Measurements from ENCODE around the gene B9D1. TPM values are rescaled to one million over a fixed set of nuclear protein-coding genes. Genes with fewer than 3 reads are reported as not detected.

B9D1 gene
- total RNA-seq, 2 experiments from 2014 or later = 7.2 to 7.6 TPM

GRCh38 chr17:19369846-19370492 is 7.4 kb upstream of the B9D1 start:
- H3K9me3 Mint-ChIP-seq = no peaks in the 10 kb centered on the region
- no peaks in the 10 kb centered on the region for H3K36me3 Mint-ChIP-seq
- no peaks in the 10 kb centered on the region for H3K27me3 Mint-ChIP-seq
- POLR2A ChIA-PET = no interaction called here
- peak overlapping the region; percentile 55 for H3K27ac Mint-ChIP-seq
- peaks cover 37% of the 10 kb centered on the region for H3K4me1 Mint-ChIP-seq (ENCODE audit: low read depth)
- CTCF ChIA-PET = interaction anchor here (0.7 to 1.5 kb wide), 2 partner anchors 77 to 407 kb away, joined by 3 read pairs; no protein-coding TSS in a partner anchor
- H3K4me3 Mint-ChIP-seq = no peak overlapping the region
- intact Hi-C loops (cut with micrococcal nuclease) = no loop called here
- peak; percentile 43 for DNase-seq

- ChIA-PET POLR2A (no interaction called here), CTCF (interaction anchor here (1.5 kb wide), 1 partner anchor 77 kb away, joined by 3 read pairs; no protein-coding TSS in a partner anchor)
- Mint-ChIP-seq H3K27ac (no peak overlapping the region), H3K4me1 (ENCODE audit: low read depth) (peaks cover 37% of the 10 kb centered on the region), H3K27me3 (no peaks in the 10 kb centered on the region), H3K4me3 (no peak overlapping the region), H3K9me3 (no peaks in the 10 kb centered on the region), H3K36me3 (no peaks in the 10 kb centered on the region)
- DNase-seq = no peak
- intact Hi-C loops (cut with micrococcal nuclease) = no loop called here
Observed at GRCh38 chr17:19369107-19369778, 6.7 kb upstream of the B9D1 start.

- no peak for DNase-seq
- intact Hi-C loops (cut with micrococcal nuclease) = no loop called here
Observed at GRCh38 chr17:19368229-19368628, 5.7 kb upstream of the B9D1 start.

GRCh38 chr17:19366637-19366972 is 4.1 kb upstream of the B9D1 start:
- Mint-ChIP-seq H3K9me3 (no peaks in the 10 kb centered on the region), H3K27ac (no peak overlapping the region), H3K36me3 (no peaks in the 10 kb centered on the region), H3K4me3 (no peak overlapping the region), H3K27me3 (no peaks in the 10 kb centered on the region), H3K4me1 (ENCODE audit: low read depth) (peaks cover 31% of the 10 kb centered on the region)
- POLR2A ChIA-PET = no interaction called here
- DNase-seq = no peak
- CTCF ChIA-PET = interaction anchor here (4.9 kb wide), 1 partner anchor 12 kb away, joined by 82 read pairs; the partner anchor contains the start of gene MAPK7
- intact Hi-C loops (cut with micrococcal nuclease) = no loop called here

More at GRCh38 chr17:19368229-19368628, 5.7 kb upstream of the B9D1 start:
- Mint-ChIP-seq H3K4me1 (ENCODE audit: low read depth) (peaks cover 37% of the 10 kb centered on the region), H3K36me3 (no peaks in the 10 kb centered on the region), H3K27me3 (no peaks in the 10 kb centered on the region), H3K4me3 (no peak overlapping the region), H3K27ac (no peak overlapping the region), H3K9me3 (no peaks in the 10 kb centered on the region)
- POLR2A ChIA-PET = no interaction called here
- CTCF ChIA-PET = no interaction called here

DNA sequence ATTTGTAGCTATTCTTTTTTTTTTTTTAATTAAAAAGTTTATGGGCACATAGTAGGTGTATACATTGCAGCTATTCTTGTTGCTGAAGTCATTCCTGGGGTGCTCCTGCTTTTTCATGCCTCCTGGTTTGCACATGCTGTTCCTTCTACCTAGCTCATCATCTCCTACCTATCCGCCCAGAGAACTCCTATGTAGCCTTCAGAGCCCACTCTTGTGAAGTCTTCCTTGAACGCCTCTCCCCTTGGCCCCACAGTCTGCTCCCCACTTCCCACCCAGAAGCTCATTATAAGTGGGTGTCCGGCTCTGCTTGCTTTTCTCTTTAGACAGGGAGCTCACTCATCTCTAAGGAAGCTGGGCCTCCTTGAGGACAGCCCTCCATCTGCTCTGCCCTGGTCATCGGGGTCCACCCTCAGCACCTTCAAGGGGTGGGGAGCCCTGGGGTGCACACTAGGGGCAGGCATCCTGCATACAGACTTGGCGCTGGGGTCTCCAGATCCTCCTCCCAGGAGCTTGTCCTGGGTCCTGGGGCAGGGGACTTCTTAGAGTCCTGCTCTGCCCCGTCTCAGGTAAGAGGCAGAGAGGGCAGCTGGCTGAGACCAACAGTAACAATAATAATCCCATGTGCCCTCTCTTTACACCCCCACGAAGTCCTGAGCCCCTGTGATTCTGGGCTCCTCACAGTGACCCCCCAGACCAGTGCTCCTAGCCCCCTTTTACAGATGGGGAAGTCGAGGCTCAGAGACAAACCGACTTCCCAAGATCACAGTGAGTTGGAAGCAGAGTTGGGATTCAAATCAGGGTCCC is 3.5 kb upstream of the B9D1 start:
- Mint-ChIP-seq H3K36me3 (no peaks in the 10 kb centered on the region), H3K4me1 (ENCODE audit: low read depth) (peaks cover 30% of the 10 kb centered on the region), H3K9me3 (no peaks in the 10 kb centered on the region), H3K4me3 (no peak overlapping the region), H3K27ac (no peak overlapping the region), H3K27me3 (no peaks in the 10 kb centered on the region)
- intact Hi-C loops (cut with micrococcal nuclease) = no loop called here
- ChIA-PET POLR2A (interaction anchor here (1.8 kb wide), 1 partner anchor 12 kb away, joined by 6 read pairs; the partner anchor contains the start of gene MAPK7), CTCF (interaction anchor here (1.9 to 5.9 kb wide), 3 partner anchors 12 to 397 kb away, joined by 11 to 164 read pairs (median 82); partner anchors contain the start of gene MAPK7)
- DNase-seq = no peak

GRCh38 chr17:19365499-19365817 is 2.9 kb upstream of the B9D1 start:
- intact Hi-C loops (cut with micrococcal nuclease) = no loop called here
- ChIA-PET POLR2A (interaction anchor here (1.8 kb wide), 1 partner anchor 12 kb away, joined by 6 read pairs; the partner anchor contains the start of gene MAPK7), CTCF (interaction anchor here (1.9 to 5.9 kb wide), 3 partner anchors 13 to 397 kb away, joined by 11 to 164 read pairs (median 82); partner anchors contain the start of gene MAPK7)
- Mint-ChIP-seq H3K4me3 (no peak overlapping the region), H3K36me3 (no peaks in the 10 kb centered on the region), H3K27me3 (no peaks in the 10 kb centered on the region), H3K27ac (no peak overlapping the region), H3K4me1 (ENCODE audit: low read depth) (peaks cover 24% of the 10 kb centered on the region), H3K9me3 (no peaks in the 10 kb centered on the region)
- DNase-seq = no peak

- no peak overlapping the region for H3K27ac Mint-ChIP-seq
- H3K36me3 Mint-ChIP-seq = no peaks in the 10 kb centered on the region
- DNase-seq = no peak
- no peaks in the 10 kb centered on the region for H3K9me3 Mint-ChIP-seq
- ChIA-PET CTCF (interaction anchor here (1.0 to 5.9 kb wide), 4 partner anchors 11 to 398 kb away, joined by 3 to 164 read pairs (median 46); partner anchors contain the start of gene MAPK7), POLR2A (interaction anchor here (1.8 kb wide), 1 partner anchor 13 kb away, joined by 6 read pairs; the partner anchor contains the start of gene MAPK7)
- no peaks in the 10 kb centered on the region for H3K27me3 Mint-ChIP-seq
- H3K4me3 Mint-ChIP-seq = no peak overlapping the region
- H3K4me1 Mint-ChIP-seq (ENCODE audit: low read depth) = peaks cover 19% of the 10 kb centered on the region
- intact Hi-C loops (cut with micrococcal nuclease) = loop anchor here (5.0 kb wide), 2 partner anchors 142 to 402 kb away; no protein-coding TSS in a partner anchor
Observed at GRCh38 chr17:19364699-19365498, 2.4 kb upstream of the B9D1 start.

- Mint-ChIP-seq H3K27ac (no peak overlapping the region), H3K4me3 (no peak overlapping the region), H3K36me3 (no peaks in the 10 kb centered on the region), H3K9me3 (no peaks in the 10 kb centered on the region), H3K4me1 (ENCODE audit: low read depth) (peaks cover 8% of the 10 kb centered on the region), H3K27me3 (peaks cover 4% of the 10 kb centered on the region)
- ChIA-PET POLR2A (interaction anchor here (1.1 to 1.5 kb wide), 3 partner anchors 14 to 85 kb away, joined by 3 to 14 read pairs (median 4); partner anchors contain the start of gene MAPK7), CTCF (interaction anchor here (0.7 to 5.9 kb wide), 42 partner anchors 8 to 412 kb away, joined by 3 to 164 read pairs (median 7); partner anchors contain the start of genes ALDH3A2, MAPK7 and RNF112)
- no peak for DNase-seq
- intact Hi-C loops (cut with micrococcal nuclease) = loop anchor here (5.0 kb wide), 2 partner anchors 144 to 404 kb away; no protein-coding TSS in a partner anchor
Observed at GRCh38 chr17:19363460-19364035, 1.0 kb upstream of the B9D1 start.

DNA sequence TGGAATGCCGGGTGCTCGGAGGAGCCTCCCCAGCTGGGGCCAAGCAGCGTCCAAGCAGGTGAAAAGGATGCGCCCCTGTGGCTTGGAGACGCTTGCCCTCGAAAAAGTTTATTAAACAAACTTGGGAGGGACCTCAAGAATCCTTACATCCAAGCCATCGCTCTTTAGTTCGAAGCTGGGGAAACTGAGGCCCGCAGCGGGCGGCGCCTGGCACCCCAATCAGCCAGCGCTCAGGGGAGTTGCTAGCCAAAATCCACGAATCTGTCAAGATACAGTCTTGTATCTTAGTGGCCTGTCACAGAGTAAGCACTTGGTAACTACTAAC is 553 bp upstream of the B9D1 start:
- Mint-ChIP-seq H3K36me3 (no peaks in the 10 kb centered on the region), H3K27ac (no peak overlapping the region), H3K9me3 (no peaks in the 10 kb centered on the region), H3K4me1 (ENCODE audit: low read depth) (peaks cover 8% of the 10 kb centered on the region), H3K4me3 (peak overlapping the region; percentile 86), H3K27me3 (peaks cover 4% of the 10 kb centered on the region)
- intact Hi-C loops (cut with micrococcal nuclease) = loop anchor here (5.0 kb wide), 2 partner anchors 144 to 404 kb away; no protein-coding TSS in a partner anchor
- CTCF ChIA-PET = interaction anchor here (0.7 to 5.9 kb wide), 45 partner anchors 9 to 413 kb away, joined by 3 to 164 read pairs (median 7); partner anchors contain the start of genes ALDH3A2, MAPK7 and RNF112
- no peak for DNase-seq
- POLR2A ChIA-PET = interaction anchor here (0.9 to 1.5 kb wide), 6 partner anchors 15 to 400 kb away, joined by 3 to 14 read pairs (median 3); partner anchors contain the start of genes ALDH3A2 and MAPK7

DNA sequence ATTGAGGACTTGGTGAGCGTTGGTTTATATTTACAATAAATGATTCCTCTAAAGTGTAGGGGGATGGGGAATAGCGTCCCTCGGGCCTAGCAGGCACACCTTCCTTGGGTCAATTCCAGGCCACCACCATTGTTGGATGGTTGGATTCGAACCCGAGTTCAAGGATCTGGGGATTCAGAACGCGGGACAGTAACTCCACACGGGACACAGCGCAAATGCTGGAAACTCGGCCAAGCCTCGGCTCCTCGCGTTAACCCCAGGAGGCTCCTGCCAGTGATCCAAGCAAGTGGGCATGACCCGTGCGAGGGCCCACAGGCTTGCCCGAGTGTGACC is 613 bp downstream of the B9D1 start:
- intact Hi-C loops (cut with micrococcal nuclease) = loop anchor here (1.0 to 5.0 kb wide), 4 partner anchors 16 to 405 kb away; partner anchors contain the start of gene MAPK7
- Mint-ChIP-seq H3K9me3 (no peaks in the 10 kb centered on the region), H3K4me3 (peak overlapping the region; percentile 61), H3K27me3 (peaks cover 4% of the 10 kb centered on the region), H3K36me3 (no peaks in the 10 kb centered on the region), H3K27ac (no peak overlapping the region), H3K4me1 (ENCODE audit: low read depth) (peaks cover 8% of the 10 kb centered on the region)
- CTCF ChIA-PET = interaction anchor here (0.8 to 5.9 kb wide), 12 partner anchors 16 to 647 kb away, joined by 3 to 164 read pairs (median 7); partner anchors contain the start of genes ALDH3A2, MAPK7, RNF112 and SPECC1
- no peak for DNase-seq
- POLR2A ChIA-PET = no interaction called here

DNA sequence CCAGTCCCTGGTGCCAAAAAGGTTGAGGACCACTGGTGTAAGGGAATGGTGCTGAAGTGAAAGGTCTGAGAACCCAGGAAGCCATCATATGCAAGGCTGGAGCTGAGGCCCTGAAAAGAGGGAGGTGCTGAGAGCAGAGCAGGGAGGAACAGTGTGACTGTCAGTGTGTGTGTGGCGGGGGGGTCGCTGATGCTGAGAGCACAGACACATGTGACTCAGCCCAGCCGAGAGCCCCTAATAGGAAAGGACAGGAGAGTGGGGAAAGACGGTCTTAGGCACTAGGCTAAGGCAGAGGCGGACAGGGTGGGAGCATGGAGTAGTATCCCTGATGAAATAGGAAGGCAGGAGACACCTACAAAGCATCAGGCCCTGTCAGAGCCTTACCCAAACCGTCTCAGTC is 1.2 kb downstream of the B9D1 start:
- CTCF ChIA-PET = interaction anchor here (2.9 to 5.9 kb wide), 2 partner anchors 86 to 93 kb away, joined by 14 to 164 read pairs; no protein-coding TSS in a partner anchor
- Mint-ChIP-seq H3K36me3 (no peaks in the 10 kb centered on the region), H3K27me3 (peaks cover 4% of the 10 kb centered on the region), H3K4me1 (ENCODE audit: low read depth) (peaks cover 8% of the 10 kb centered on the region), H3K27ac (no peak overlapping the region), H3K4me3 (peak overlapping the region; percentile 10), H3K9me3 (no peaks in the 10 kb centered on the region)
- POLR2A ChIA-PET = no interaction called here
- intact Hi-C loops (cut with micrococcal nuclease) = loop anchor here (5.0 kb wide), 2 partner anchors 146 to 406 kb away; no protein-coding TSS in a partner anchor
- DNase-seq = no peak
